HEK293 (cell line): ENCODE results near the gene TSTD2.
"Not testable (repeated sequence)": the region's sequence is repeated elsewhere in the genome, so short reads cannot be mapped to it uniquely, and the experiment has no call there.

Experiments used
- CTCF ChIP-seq: fragments of 450-650 bp; formaldehyde crosslinking; IDR thresholded peaks from 2 replicates; pipeline ENCODE4 v1.5.1; 2016; ENCODE audit warnings: missing biosample characterization, missing genetic modification characterization
- ZNF10 ChIP-seq: fragments of 450-650 bp; formaldehyde crosslinking; IDR thresholded peaks from 2 replicates; pipeline ENCODE4 v1.5.1; 2017; ENCODE audit warnings: missing biosample characterization, missing genetic modification characterization
- ZNF518A ChIP-seq: fragments of 450-650 bp; formaldehyde crosslinking; conservative IDR thresholded peaks from 2 replicates; pipeline ENCODE4 v1.5.1; 2016; ENCODE audit warnings: low read depth, missing biosample characterization, missing genetic modification characterization

- not testable (repeated sequence) for TF ChIP-seq ZNF10 (tag by site-specific recombination); ZNF518A; CTCF (tag by site-specific recombination)
These were observed 59.0 kb downstream of the TSTD2 start for GRCh38 chr9:97574101-97574571.
